Endothelial cell of umbilical vein (primary cell): ENCODE data around the gene FLVCR2. TPM values are rescaled to one million over a fixed set of nuclear protein-coding genes. Genes with fewer than 3 reads are reported as not detected.

ENCODE experiments used
- BruUV-seq: library from RNA; stranded (reverse); fragments of 400-500 nt; replicated peaks from 2 replicates; lab custom pipeline; 2021; lab: Mats Ljungman, UMichigan
- CTCF ChIA-PET: fragments of 300-600, 350-600 bp; sonication (Branson Sonifier 250); formaldehyde crosslinking; loops from one replicate; lab custom pipeline; 2021; ENCODE audit warnings: antibody characterized with exemption, inconsistent platforms; lab: Charles Lee
- POLR2A ChIA-PET: fragments of 300-600, 350-600 bp; sonication (Branson Sonifier 250); formaldehyde crosslinking; loops from one replicate; lab custom pipeline; 2021; ENCODE audit warnings: antibody characterized with exemption, inconsistent platforms; lab: Charles Lee
- DNase-seq: peaks from one replicate; pipeline ENCODE4 v3.0.0-alpha.2; 2011; ENCODE audit warnings: low read depth, low spot score
- FAIRE-seq: peaks from 2 replicates; lab custom pipeline; 2011; peaks lifted over from hg19 to GRCh38; lab: Jason Lieb, UNC
- H2AFZ ChIP-seq: 2 replicates; pipeline ENCODE4 v1.6.0; 2012; ENCODE audit warnings: low read depth, low read length, control low read depth, inconsistent platforms
- H3K27ac ChIP-seq: 2 replicates; pipeline ENCODE4 v1.5.1; 2011; ENCODE audit warnings: low read depth, mild to moderate bottlenecking, control low read depth, low read length, moderate library complexity; ENCODE audit not compliant: insufficient read depth
- H3K27me3 ChIP-seq, 2 experiments: 2 replicates each; pipeline versions ENCODE4 v1.6.0 to v1.6.1; 2011; ENCODE audit warnings: low read length in 2 of 2, mixed read lengths in 1 of 2; ENCODE audit not compliant: control insufficient read depth in 2 of 2, insufficient read depth in 2 of 2
- H3K36me3 ChIP-seq, 2 experiments: 2 replicates in 1 of 2; 3 replicates in 1 of 2; pipeline ENCODE4 v1.5.1; 2011; ENCODE audit warnings: low read length in 2 of 2, mild to moderate bottlenecking in 1 of 2, moderate library complexity in 1 of 2; ENCODE audit not compliant: control insufficient read depth in 2 of 2, insufficient read depth in 2 of 2; ENCODE audit errors: extremely low read depth in 1 of 2
- H3K4me1 ChIP-seq: 3 replicates; pipeline ENCODE4 v1.5.1; 2011; ENCODE audit warnings: mild to moderate bottlenecking, low read length; ENCODE audit not compliant: control insufficient read depth, insufficient read depth; ENCODE audit errors: extremely low read depth
- H3K4me2 ChIP-seq: 2 replicates; pipeline ENCODE4 v1.6.1; 2011; ENCODE audit warnings: low read length, control low read depth, mixed read lengths; ENCODE audit not compliant: insufficient read depth
- H3K4me3 ChIP-seq, 3 experiments: fragments of 200-600 bp in 1 of 3; sonication (generic), shearing (Covaris generic) in 1 of 3; replicated peaks in 1 of 3; 2 replicates each; pipeline ENCODE4 v1.5.1; 2011 to 2016; ENCODE audit warnings: control low read depth in 3 of 3, low read length in 3 of 3, mild to moderate bottlenecking in 2 of 3, inconsistent platforms in 1 of 3, low read depth in 1 of 3, moderate library complexity in 1 of 3; ENCODE audit not compliant: insufficient read depth in 1 of 3
- H3K79me2 ChIP-seq: 2 replicates; pipeline ENCODE4 v1.6.0; 2012; ENCODE audit warnings: low read length, inconsistent platforms; ENCODE audit not compliant: control insufficient read depth, insufficient read depth
- H3K9ac ChIP-seq: replicated peaks from 2 replicates; pipeline ENCODE3; 2011; ENCODE audit warnings: low read length, control low read depth; ENCODE audit not compliant: insufficient read depth; ENCODE audit errors: extremely low read depth
- H3K9me1 ChIP-seq: replicated peaks from 3 replicates; pipeline ENCODE4 v1.6.0; 2011; ENCODE audit warnings: mild to moderate bottlenecking, low read length; ENCODE audit not compliant: control insufficient read depth, insufficient read depth; ENCODE audit errors: extremely low read depth
- H3K9me3 ChIP-seq: replicated peaks from 2 replicates; pipeline ENCODE4 v1.5.1; 2012; ENCODE audit warnings: low read length, inconsistent platforms; ENCODE audit not compliant: control insufficient read depth, insufficient read depth
- H4K20me1 ChIP-seq: replicated peaks from 2 replicates; pipeline ENCODE3; 2011; ENCODE audit warnings: mild to moderate bottlenecking, low read length; ENCODE audit not compliant: control insufficient read depth, insufficient read depth; ENCODE audit errors: extremely low read depth
- GATA2 ChIP-seq: IDR thresholded peaks from 2 replicates; pipeline ENCODE4 v1.7.0; 2011; ENCODE audit warnings: low read depth, mild to moderate bottlenecking, moderate library complexity, mixed read lengths, low read length; ENCODE audit not compliant: insufficient read length, insufficient read depth
- JUN ChIP-seq: IDR thresholded peaks from 2 replicates; pipeline ENCODE4 v1.6.1; 2011; ENCODE audit warnings: borderline replicate concordance, low read depth; ENCODE audit not compliant: insufficient read length, insufficient read depth
- MYC ChIP-seq: IDR thresholded peaks from one replicate; pipeline ENCODE4 v1.6.1; 2011; ENCODE audit warnings: mild to moderate bottlenecking, low read depth, low read length
- dilution Hi-C: fragments of 300-500 bp; cut with MboI; formaldehyde crosslinking; loops from one replicate; pipeline ENCODE4 v1.15.0; 2019; ENCODE audit warnings: low sequenced_read_pairs; ENCODE audit not compliant: extremely low pct_ligation_motif_present
- intact Hi-C: fragments of 100-400 bp; cut with micrococcal nuclease; formaldehyde crosslinking; loops from one replicate; pipeline ENCODE4 v1.10.0; 2022
- polyA plus RNA-seq, 4 experiments: library from polyadenylated mRNA; depleted of rRNA in 3 of 4; stranded (reverse) in 3 of 4; unstranded in 1 of 4; fragments of >200 nt; gene quantifications; 2 replicates each; pipeline versions ENCODE4 v1.2.1 to v1.2.3, GENCODE V29; 2011 to 2012; ENCODE audit warnings: missing spikeins in 1 of 4
- total RNA-seq: library from RNA; stranded (reverse); gene quantifications from 2 replicates; pipeline ENCODE4 v1.2.3, GENCODE V29; 2021
- TF ChIP-seq, protein P1 (sequence below), 2 donors: IDR thresholded peaks; 1 replicate in 1 of 2; 2 replicates in 1 of 2; pipeline ENCODE4 v1.5.1; 2011; ENCODE audit warnings: low read length in 2 of 2, mild to moderate bottlenecking in 2 of 2, moderate library complexity in 2 of 2, control low read depth in 1 of 2, inconsistent platforms in 1 of 2, low read depth in 1 of 2; ENCODE audit not compliant: insufficient read depth in 1 of 2; ENCODE audit errors: extremely low read depth in 1 of 2

The FLVCR2 gene
- total and polyA plus RNA-seq, 2 donors (not counting 3 experiments of a cell fraction or from before 2014, with no cell fraction given) = 1.4 to 4.9 TPM

DNA sequence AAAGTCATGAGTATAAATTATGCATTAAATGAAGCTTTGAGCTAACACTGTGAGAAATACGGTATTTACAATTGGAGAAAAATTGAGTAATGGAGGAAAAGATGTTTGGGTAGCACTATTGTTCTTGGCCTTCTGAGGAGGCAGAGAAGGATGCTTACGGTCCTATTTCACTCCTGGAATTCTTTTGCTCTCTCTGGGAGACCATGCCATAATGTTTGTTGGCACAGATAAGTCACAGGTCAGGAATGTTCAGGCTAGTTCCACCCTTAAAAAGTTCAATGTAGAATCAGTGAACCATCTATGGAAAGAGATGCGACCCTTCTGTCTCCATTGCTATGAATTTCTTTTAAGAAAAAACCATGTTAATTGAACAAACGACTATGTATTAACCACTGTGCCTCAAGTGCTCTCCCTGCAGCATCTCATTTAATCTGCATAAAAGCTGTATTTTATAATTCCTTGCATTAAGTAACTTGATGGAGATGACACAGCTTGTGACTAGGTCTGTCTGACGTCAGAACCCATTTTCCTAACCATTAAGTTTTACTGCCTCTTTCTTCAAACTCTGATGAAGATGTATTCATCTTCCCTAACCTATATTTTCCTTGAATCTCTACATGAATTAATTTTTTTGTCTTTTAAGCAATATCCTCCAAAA is 46.6 kb upstream of the FLVCR2 start:
- POLR2A ChIA-PET = no interaction called here
- DNase-seq (no peak), FAIRE-seq (no peak)
- Histone ChIP-seq H3K4me2 (no peak overlapping the region), H2AFZ (no peak overlapping the region), H3K4me3 (no peak overlapping the region), H3K9me1 (no peaks in the 10 kb centered on the region), H3K79me2 (no peaks in the 10 kb centered on the region), H3K9ac (no peak overlapping the region), H3K27ac (no peak overlapping the region), H3K36me3 (no peaks in the 10 kb centered on the region), H3K27me3 (no peaks in the 10 kb centered on the region), H3K9me3 (no peaks in the 10 kb centered on the region), H3K4me1 (peaks cover 15% of the 10 kb centered on the region), H4K20me1 (no peaks in the 10 kb centered on the region)
- dilution Hi-C loops (no loop called here), intact Hi-C loops (no loop called here)
- no TSS peak for BruUV-seq
- CTCF ChIA-PET = no interaction called here
- TF ChIP-seq, protein P1, sequence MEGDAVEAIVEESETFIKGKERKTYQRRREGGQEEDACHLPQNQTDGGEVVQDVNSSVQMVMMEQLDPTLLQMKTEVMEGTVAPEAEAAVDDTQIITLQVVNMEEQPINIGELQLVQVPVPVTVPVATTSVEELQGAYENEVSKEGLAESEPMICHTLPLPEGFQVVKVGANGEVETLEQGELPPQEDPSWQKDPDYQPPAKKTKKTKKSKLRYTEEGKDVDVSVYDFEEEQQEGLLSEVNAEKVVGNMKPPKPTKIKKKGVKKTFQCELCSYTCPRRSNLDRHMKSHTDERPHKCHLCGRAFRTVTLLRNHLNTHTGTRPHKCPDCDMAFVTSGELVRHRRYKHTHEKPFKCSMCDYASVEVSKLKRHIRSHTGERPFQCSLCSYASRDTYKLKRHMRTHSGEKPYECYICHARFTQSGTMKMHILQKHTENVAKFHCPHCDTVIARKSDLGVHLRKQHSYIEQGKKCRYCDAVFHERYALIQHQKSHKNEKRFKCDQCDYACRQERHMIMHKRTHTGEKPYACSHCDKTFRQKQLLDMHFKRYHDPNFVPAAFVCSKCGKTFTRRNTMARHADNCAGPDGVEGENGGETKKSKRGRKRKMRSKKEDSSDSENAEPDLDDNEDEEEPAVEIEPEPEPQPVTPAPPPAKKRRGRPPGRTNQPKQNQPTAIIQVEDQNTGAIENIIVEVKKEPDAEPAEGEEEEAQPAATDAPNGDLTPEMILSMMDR (IDR thresholded peaks at IDR 0.05; ENCODE audit: extremely low read depth in 1 of 2, insufficient read depth in 1 of 2, low read depth in 1 of 2, low read length in 2 of 2) = no peak
- no peak for TF ChIP-seq JUN
- no peak for TF ChIP-seq GATA2
- TF ChIP-seq MYC = no peak
